Measurements from ENCODE around the gene TANC1.

DNA sequence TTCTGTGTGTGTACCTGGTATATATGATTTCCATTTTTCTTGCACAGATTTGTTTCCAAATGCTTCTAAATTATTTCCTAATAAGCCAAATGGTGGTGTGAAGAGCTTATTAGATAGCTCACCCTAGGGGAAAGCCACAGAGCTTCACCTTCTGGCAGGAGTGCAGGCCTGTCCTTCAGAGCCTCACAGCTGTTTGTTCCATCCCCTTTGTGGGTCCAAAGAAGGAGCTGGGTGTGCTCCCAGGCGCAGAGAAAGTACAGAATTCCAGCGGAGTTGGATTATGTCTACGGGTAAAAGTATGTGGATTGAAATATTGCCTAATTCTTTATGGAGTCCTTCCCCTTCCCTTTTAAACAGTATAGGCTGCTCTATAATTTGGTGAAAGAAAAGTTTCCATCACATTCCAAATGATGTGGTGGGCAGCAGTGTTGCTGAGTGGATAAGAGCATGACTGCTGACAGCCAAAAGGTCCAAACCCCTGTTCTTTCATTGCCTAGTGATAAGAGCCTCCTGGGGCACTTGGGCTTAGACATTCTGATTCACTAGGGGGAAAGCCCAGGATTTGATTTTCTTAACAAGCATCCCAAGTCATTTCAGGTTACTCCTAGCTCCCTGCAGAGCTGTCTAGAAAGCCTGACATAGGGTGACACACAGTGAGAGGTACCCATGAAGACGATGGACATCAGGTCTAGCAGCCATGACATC lies 231.5 kb downstream of the TANC1 start:
- TF ChIP-seq, protein P1, sequence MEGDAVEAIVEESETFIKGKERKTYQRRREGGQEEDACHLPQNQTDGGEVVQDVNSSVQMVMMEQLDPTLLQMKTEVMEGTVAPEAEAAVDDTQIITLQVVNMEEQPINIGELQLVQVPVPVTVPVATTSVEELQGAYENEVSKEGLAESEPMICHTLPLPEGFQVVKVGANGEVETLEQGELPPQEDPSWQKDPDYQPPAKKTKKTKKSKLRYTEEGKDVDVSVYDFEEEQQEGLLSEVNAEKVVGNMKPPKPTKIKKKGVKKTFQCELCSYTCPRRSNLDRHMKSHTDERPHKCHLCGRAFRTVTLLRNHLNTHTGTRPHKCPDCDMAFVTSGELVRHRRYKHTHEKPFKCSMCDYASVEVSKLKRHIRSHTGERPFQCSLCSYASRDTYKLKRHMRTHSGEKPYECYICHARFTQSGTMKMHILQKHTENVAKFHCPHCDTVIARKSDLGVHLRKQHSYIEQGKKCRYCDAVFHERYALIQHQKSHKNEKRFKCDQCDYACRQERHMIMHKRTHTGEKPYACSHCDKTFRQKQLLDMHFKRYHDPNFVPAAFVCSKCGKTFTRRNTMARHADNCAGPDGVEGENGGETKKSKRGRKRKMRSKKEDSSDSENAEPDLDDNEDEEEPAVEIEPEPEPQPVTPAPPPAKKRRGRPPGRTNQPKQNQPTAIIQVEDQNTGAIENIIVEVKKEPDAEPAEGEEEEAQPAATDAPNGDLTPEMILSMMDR (IDR thresholded peaks at IDR 0.05): no peak
- TF ChIP-seq POLR2A (IDR thresholded peaks at IDR 0.05): no peak
